ENCODE data around the gene HIGD1B.

DNA sequence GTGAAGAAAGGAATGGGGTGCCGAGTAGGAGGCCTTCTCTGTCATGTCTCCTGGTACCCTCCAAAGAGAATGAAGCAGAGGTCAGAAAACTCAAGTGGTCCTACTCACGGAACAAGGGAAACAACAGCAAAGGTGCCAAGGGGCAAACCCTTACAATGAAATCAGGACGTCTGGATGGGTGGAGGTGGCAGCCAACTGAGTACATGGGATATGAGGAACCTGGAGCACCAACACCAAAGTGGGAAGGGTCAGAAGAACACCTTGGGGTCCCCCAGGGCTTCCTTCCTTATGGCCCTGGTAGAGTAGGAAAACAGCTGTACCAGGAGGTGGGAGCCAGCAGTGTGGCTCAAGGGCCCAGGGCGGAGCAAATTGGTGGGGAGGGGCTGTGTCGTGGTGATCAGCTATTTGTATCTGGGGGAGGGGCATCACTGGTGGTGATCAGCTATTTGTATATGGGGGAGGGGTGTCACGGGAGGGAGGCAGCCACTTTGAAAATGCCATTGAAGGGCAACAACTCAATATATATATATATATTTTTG lies 643 bp downstream of the HIGD1B start:
- TF ChIP-seq POLR2A (IDR thresholded peaks at IDR 0.05; ENCODE audit: low read depth, low read length), result no peak
- TF ChIP-seq POLR2AphosphoS5 (IDR thresholded peaks at IDR 0.05; ENCODE audit: low read depth, low read length), result no peak
- TF ChIP-seq TAF1 (IDR thresholded peaks at IDR 0.05; ENCODE audit: borderline replicate concordance, low read depth, low read length), result no peak
